GM23338 (cell line): ENCODE measurements around the gene ACTN2. TPM values are rescaled to one million over a fixed set of nuclear protein-coding genes. Genes with fewer than 3 reads are reported as not detected.

Experiments
- ATAC-seq: fragments of 200-7000 bp; cut with Tn5 transposase; 3 replicates; pipeline ENCODE4 v1.9.1; 2020
- DNase-seq: peaks from one replicate; pipeline ENCODE4 v3.0.0-alpha.2; 2015; ENCODE audit warnings: low spot score
- H2AFZ ChIP-seq: fragments of 200-600 bp; sonication (generic); 2 replicates; pipeline ENCODE4 v1.8.0; 2016; ENCODE audit warnings: antibody characterized with exemption, mild to moderate bottlenecking, moderate library complexity
- H3F3A ChIP-seq: fragments of 200-600 bp; sonication (generic); replicated peaks from 2 replicates; pipeline ENCODE4 v1.8.0; 2017; ENCODE audit warnings: antibody characterized with exemption, mixed run types, low read depth
- H3K27ac ChIP-seq: fragments of 200-600 bp; sonication (generic); 2 replicates; pipeline ENCODE4 v1.6.1; 2016; ENCODE audit warnings: low read depth
- H3K27me3 ChIP-seq: fragments of 200-600 bp; sonication (generic); 2 replicates; pipeline ENCODE4 v1.8.0; 2016; ENCODE audit warnings: mild to moderate bottlenecking, mixed run types, moderate library complexity; ENCODE audit not compliant: insufficient read depth
- H3K36me3 ChIP-seq: fragments of 200-600 bp; sonication (generic); 2 replicates; pipeline ENCODE4 v1.8.0; 2016; ENCODE audit warnings: mild to moderate bottlenecking; ENCODE audit not compliant: insufficient read depth
- H3K4me1 ChIP-seq: fragments of 200-600 bp; sonication (generic); 2 replicates; pipeline ENCODE4 v1.8.0; 2016; ENCODE audit warnings: mild to moderate bottlenecking, moderate library complexity; ENCODE audit not compliant: insufficient read depth
- H3K4me2 ChIP-seq: fragments of 200-600 bp; sonication (generic); 2 replicates; pipeline ENCODE4 v1.7.1; 2017; ENCODE audit warnings: mixed run types
- H3K4me3 ChIP-seq: fragments of 200-600 bp; sonication (generic); 2 replicates; pipeline ENCODE4 v1.6.1; 2016; ENCODE audit warnings: mixed run types
- H3K79me2 ChIP-seq: fragments of 200-600 bp; sonication (generic); replicated peaks from 2 replicates; pipeline ENCODE4 v1.8.0; 2017; ENCODE audit warnings: mild to moderate bottlenecking; ENCODE audit not compliant: insufficient read depth
- H3K9me2 ChIP-seq: fragments of 200-600 bp; sonication (generic); 2 replicates; pipeline ENCODE4 v1.8.0; 2017; ENCODE audit not compliant: insufficient read depth
- H4K20me1 ChIP-seq: fragments of 200-600 bp; sonication (generic); replicated peaks from 2 replicates; pipeline ENCODE4 v1.8.0; 2017; ENCODE audit warnings: mild to moderate bottlenecking; ENCODE audit not compliant: insufficient read depth
- H3K27ac Mint-ChIP-seq: 2 replicates; pipeline ENCODE4 v1.8.0; 2020; ENCODE audit warnings: inconsistent platforms, mild to moderate bottlenecking, moderate library complexity, mixed read lengths
- H3K27me3 Mint-ChIP-seq: 3 replicates; pipeline ENCODE4 v1.8.0; 2022; ENCODE audit warnings: low read depth, mild to moderate bottlenecking, moderate library complexity, mixed read lengths, inconsistent platforms; ENCODE audit not compliant: insufficient read depth, poor library complexity
- H3K36me3 Mint-ChIP-seq: 3 replicates; pipeline ENCODE4 v1.8.0; 2021; ENCODE audit warnings: low read depth, mild to moderate bottlenecking, inconsistent platforms, moderate library complexity, mixed read lengths
- H3K4me1 Mint-ChIP-seq: 3 replicates; pipeline ENCODE4 v1.8.0; 2020; ENCODE audit warnings: mild to moderate bottlenecking, inconsistent platforms, mixed read lengths
- H3K4me3 Mint-ChIP-seq: 3 replicates; pipeline ENCODE4 v1.8.0; 2021; ENCODE audit warnings: moderate library complexity, mild to moderate bottlenecking, inconsistent platforms, mixed read lengths
- H3K9me3 Mint-ChIP-seq: 3 replicates; pipeline ENCODE4 v1.8.0; 2020; ENCODE audit warnings: moderate library complexity, mild to moderate bottlenecking, inconsistent platforms, mixed read lengths
- CREB1 ChIP-seq: fragments of 250-450 bp; sonication (Bioruptor Pico); IDR thresholded peaks from 2 replicates; pipeline ENCODE4 v1.5.0; 2020; ENCODE audit warnings: low read depth, mild to moderate bottlenecking, moderate library complexity
- CTCF ChIP-seq, 2 experiments: fragments of 200-600 bp in 1 of 2; sonication (generic) in 1 of 2; conservative IDR thresholded peaks; 2 replicates each; pipeline versions ENCODE4 v1.5.1 to v1.6.1; 2016 to 2017; ENCODE audit warnings: antibody characterized with exemption in 2 of 2, low read depth in 2 of 2, mild to moderate bottlenecking in 2 of 2, moderate library complexity in 1 of 2
- ETS1 ChIP-seq: IDR thresholded peaks from 2 replicates; pipeline ENCODE4 v1.6.1; 2016; ENCODE audit warnings: antibody characterized with exemption
- EZH2 ChIP-seq: fragments of 200-600 bp; sonication (generic); IDR thresholded peaks from one replicate; pipeline ENCODE4 v1.8.0; 2017; ENCODE audit warnings: antibody characterized with exemption, mild to moderate bottlenecking, low read depth; ENCODE audit not compliant: unreplicated experiment
- JUNB ChIP-seq: IDR thresholded peaks from one replicate; pipeline ENCODE4 v1.6.1; 2016; ENCODE audit warnings: antibody characterized with exemption; ENCODE audit not compliant: unreplicated experiment
- POLR2AphosphoS5 ChIP-seq: IDR thresholded peaks from 2 replicates; pipeline ENCODE4 v1.6.1; 2016; ENCODE audit warnings: antibody characterized with exemption, low read depth
- STAT1 ChIP-seq: IDR thresholded peaks from one replicate; pipeline ENCODE4 v1.6.1; 2016; ENCODE audit warnings: antibody characterized with exemption; ENCODE audit not compliant: unreplicated experiment
- ZNF114 ChIP-seq: fragments of 250-450 bp; sonication (Bioruptor Pico); IDR thresholded peaks from 2 replicates; pipeline ENCODE4 v1.5.0; 2020; ENCODE audit warnings: mild to moderate bottlenecking, moderate library complexity
- ZNF331 ChIP-seq: fragments of 250-450 bp; sonication (Bioruptor Pico); IDR thresholded peaks from 2 replicates; pipeline ENCODE4 v1.5.0; 2020; ENCODE audit warnings: low read depth, mild to moderate bottlenecking, moderate library complexity
- ZNF462 ChIP-seq: fragments of 250-450 bp; sonication (Bioruptor Pico); IDR thresholded peaks from 2 replicates; pipeline ENCODE4 v1.5.0; 2020; ENCODE audit warnings: mild to moderate bottlenecking, moderate library complexity
- polyA plus RNA-seq: library from polyadenylated mRNA; unstranded; fragments of >200 nt; fragmentation: Nextera tagmentation; extraction: Ambion mirVana; gene quantifications from 2 replicates; pipeline ENCODE4 v1.2.1, GENCODE V29; 2016
- total RNA-seq: library from RNA; depleted of rRNA; stranded (reverse); fragments of >200 nt; shearing (Covaris generic); gene quantifications from 2 replicates; pipeline ENCODE4 v1.2.3, GENCODE V29; 2014

The ACTN2 gene
- total and polyA plus RNA-seq, 2 experiments from 2014 or later, result 1.9 to 2.8 TPM

GRCh38 chr1:236700903-236701302 lies 14.6 kb downstream of the ACTN2 start:
- Mint-ChIP-seq H3K27ac (no peak overlapping the region), H3K4me3 (no peak overlapping the region), H3K4me1 (peaks cover 20% of the 10 kb centered on the region; the same call in 2 of the 3 replicates), H3K27me3 (peaks cover 3% of the 10 kb centered on the region), H3K9me3 (no peaks in the 10 kb centered on the region), H3K36me3 (no peaks in the 10 kb centered on the region)
- no peaks in the 10 kb centered on the region for H3K27me3 ChIP-seq
- H4K20me1 ChIP-seq, result peaks cover 5% of the 10 kb centered on the region; the same call in 1 of the 2 replicates
- H3K36me3 ChIP-seq, result no peaks in the 10 kb centered on the region
- DNase-seq (no peak), ATAC-seq (no peak)
- H3K4me2 ChIP-seq, result no peak overlapping the region
- H3K4me1 ChIP-seq, result 0 out of 2 replicates have a peak, but pooled peaks cover 6% of the 10 kb centered on the region
- no peaks in the 10 kb centered on the region for H3K9me2 ChIP-seq
- H3K79me2 ChIP-seq, result no peaks in the 10 kb centered on the region
- TF ChIP-seq EZH2, result no peak
- H3F3A ChIP-seq, result no peaks in the 10 kb centered on the region
- no peak overlapping the region for H2AFZ ChIP-seq
- no peak overlapping the region for H3K4me3 ChIP-seq
- no peak overlapping the region for H3K27ac ChIP-seq

GRCh38 chr1:236701782-236702181 lies 15.5 kb downstream of the ACTN2 start:
- Histone ChIP-seq H3K4me2 (no peak overlapping the region), H3K79me2 (no peaks in the 10 kb centered on the region), H4K20me1 (peaks cover 5% of the 10 kb centered on the region; the same call in 1 of the 2 replicates), H3K9me2 (no peaks in the 10 kb centered on the region), H3K27ac (no peak overlapping the region), H2AFZ (no peak overlapping the region), H3K4me3 (no peak overlapping the region), H3K4me1 (0 out of 2 replicates have a peak, but pooled peaks cover 6% of the 10 kb centered on the region), H3K36me3 (no peaks in the 10 kb centered on the region), H3K27me3 (no peaks in the 10 kb centered on the region), H3F3A (no peaks in the 10 kb centered on the region)
- Mint-ChIP-seq H3K27me3 (peaks cover 3% of the 10 kb centered on the region), H3K36me3 (no peaks in the 10 kb centered on the region), H3K9me3 (no peaks in the 10 kb centered on the region), H3K27ac (no peak overlapping the region), H3K4me1 (peaks cover 20% of the 10 kb centered on the region; the same call in 2 of the 3 replicates), H3K4me3 (no peak overlapping the region)
- ATAC-seq (no peak), DNase-seq (no peak)
- TF ChIP-seq STAT1, result no peak
- TF ChIP-seq ETS1, result no peak
- TF ChIP-seq JUNB, result no peak
- no peak for TF ChIP-seq EZH2
- TF ChIP-seq CREB1 (CRISPR knock-in tag), result no peak
- TF ChIP-seq ZNF114, result no peak
- no peak for TF ChIP-seq CTCF (conservative IDR thresholded peaks at IDR 0.05; ENCODE audit: low read depth in 2 of 2)
- no peak for TF ChIP-seq ZNF331 (CRISPR knock-in tag)
- no peak for TF ChIP-seq POLR2AphosphoS5
- no peak for TF ChIP-seq ZNF462 (CRISPR knock-in tag)
